CD14-positive monocyte (primary cell): ENCODE measurements around the gene KRTAP5-5. TPM values are rescaled to one million over a fixed set of nuclear protein-coding genes. Genes with fewer than 3 reads are reported as not detected.

Experiments
- DNase-seq, 3 donors: peaks; one replicate each; pipeline ENCODE4 v3.0.0-alpha.2; 2011 to 2022
- H2AFZ ChIP-seq: 2 replicates; pipeline ENCODE4 v1.6.0; 2012; ENCODE audit warnings: mild to moderate bottlenecking, low read depth, low read length, inconsistent platforms; ENCODE audit not compliant: insufficient read depth, poor library complexity, severe bottlenecking
- H3K27ac ChIP-seq, 2 donors: 1 replicate in 1 of 2; 2 replicates in 1 of 2; pipeline ENCODE4 v1.5.1; 2012 to 2013; ENCODE audit warnings: low read length in 2 of 2, control low read depth in 1 of 2, inconsistent platforms in 1 of 2, low read depth in 1 of 2, mild to moderate bottlenecking in 1 of 2
- H3K27me3 ChIP-seq, 2 donors: one replicate each; pipeline versions ENCODE4 v1.6.0 to v1.6.1; 2011 to 2013; ENCODE audit warnings: low read length in 2 of 2; ENCODE audit not compliant: control insufficient read depth in 2 of 2, insufficient read depth in 2 of 2
- H3K36me3 ChIP-seq, 2 donors: replicated peaks in 1 of 2; 1 replicate in 1 of 2; 2 replicates in 1 of 2; pipeline versions ENCODE4 v1.5.1 to v1.6.1; 2012 to 2013; ENCODE audit warnings: low read length in 2 of 2, control low read depth in 1 of 2, inconsistent platforms in 1 of 2, mild to moderate bottlenecking in 1 of 2; ENCODE audit not compliant: insufficient read depth in 2 of 2, control insufficient read depth in 1 of 2
- H3K4me1 ChIP-seq, 2 donors: 1 replicate in 1 of 2; 2 replicates in 1 of 2; pipeline versions ENCODE4 v1.5.1 to v1.6.1; 2012 to 2013; ENCODE audit warnings: low read length in 2 of 2, control low read depth in 1 of 2, inconsistent platforms in 1 of 2, mild to moderate bottlenecking in 1 of 2, moderate library complexity in 1 of 2; ENCODE audit not compliant: insufficient read depth in 2 of 2, control insufficient read depth in 1 of 2
- H3K4me2 ChIP-seq: replicated peaks from 2 replicates; pipeline ENCODE3; 2012; ENCODE audit warnings: low read length, moderate library complexity, mild to moderate bottlenecking; ENCODE audit not compliant: poor library complexity, severe bottlenecking; ENCODE audit errors: extremely low read depth
- H3K4me3 ChIP-seq, 3 experiments: fragments of 200-600 bp in 1 of 3; sonication (generic) in 1 of 3; replicated peaks in 1 of 3; 1 replicate in 2 of 3; 2 replicates in 1 of 3; pipeline ENCODE4 v1.5.1; 2011 to 2013; ENCODE audit warnings: low read length in 3 of 3, mild to moderate bottlenecking in 3 of 3, control low read depth in 2 of 3, low read depth in 2 of 3, inconsistent platforms in 1 of 3, moderate library complexity in 1 of 3
- H3K79me2 ChIP-seq: 2 replicates; pipeline ENCODE4 v1.6.0; 2012; ENCODE audit warnings: mild to moderate bottlenecking, control low read depth, inconsistent platforms, low read length, moderate library complexity; ENCODE audit not compliant: insufficient read depth
- H3K9ac ChIP-seq: 2 replicates; pipeline ENCODE4 v1.6.0; 2017; ENCODE audit warnings: low read length, mild to moderate bottlenecking; ENCODE audit not compliant: insufficient read depth, poor library complexity, severe bottlenecking
- H3K9me3 ChIP-seq, 2 donors: replicated peaks in 1 of 2; 1 replicate in 1 of 2; 2 replicates in 1 of 2; pipeline versions ENCODE4 v1.5.1 to v1.6.1; 2012 to 2013; ENCODE audit warnings: low read length in 2 of 2, control low read depth in 1 of 2; ENCODE audit not compliant: control insufficient read depth in 1 of 2, insufficient read depth in 1 of 2
- H4K20me1 ChIP-seq: 2 replicates; pipeline ENCODE4 v1.6.0; 2012; ENCODE audit warnings: mild to moderate bottlenecking, low read length, control low read depth, moderate library complexity; ENCODE audit not compliant: insufficient read depth
- H3K27ac Mint-ChIP-seq, 7 donors: one replicate each; pipeline ENCODE4 v1.8.0; 2020; ENCODE audit warnings: mild to moderate bottlenecking in 7 of 7, mixed read lengths in 7 of 7, moderate library complexity in 6 of 7, inconsistent platforms in 2 of 7
- H3K27me3 Mint-ChIP-seq, 3 donors: one replicate each; pipeline ENCODE4 v1.8.0; 2021 to 2022; ENCODE audit warnings: low read depth in 3 of 3, mild to moderate bottlenecking in 3 of 3, mixed read lengths in 3 of 3, moderate library complexity in 3 of 3, inconsistent platforms in 1 of 3
- H3K36me3 Mint-ChIP-seq, 2 donors: one replicate each; pipeline ENCODE4 v1.8.0; 2020; ENCODE audit warnings: mixed read lengths in 2 of 2, inconsistent platforms in 1 of 2, mild to moderate bottlenecking in 1 of 2
- H3K4me1 Mint-ChIP-seq: one replicate; pipeline ENCODE4 v1.8.0; 2020; ENCODE audit warnings: mild to moderate bottlenecking, mixed read lengths
- H3K4me3 Mint-ChIP-seq, 2 donors: one replicate each; pipeline ENCODE4 v1.8.0; 2020; ENCODE audit warnings: mild to moderate bottlenecking in 2 of 2, mixed read lengths in 2 of 2, moderate library complexity in 1 of 2
- H3K9me3 Mint-ChIP-seq, 7 donors: one replicate each; pipeline ENCODE4 v1.8.0; 2020 to 2022; ENCODE audit warnings: mixed read lengths in 7 of 7, mild to moderate bottlenecking in 6 of 7, moderate library complexity in 6 of 7, inconsistent platforms in 2 of 7
- CTCF ChIP-seq: fragments of 200-600 bp; IDR thresholded peaks from one replicate; pipeline ENCODE4 v1.8.0; 2022; ENCODE audit warnings: antibody characterized with exemption, mild to moderate bottlenecking
- WGBS: methylation state at CpG from one replicate; pipeline ENCODE4 v1.1.5; 2013; ENCODE audit warnings: missing lambda C conversion rate; ENCODE audit not compliant: insufficient coverage; 5-methylcytosine and 5-hydroxymethylcytosine counted together
- intact Hi-C, 2 donors: fragments of 100-400 bp; cut with micrococcal nuclease; formaldehyde crosslinking; loops; one replicate each; pipeline versions ENCODE4 v1.15.0 to v1.15.1; 2023
- polyA plus RNA-seq, 3 donors: library from polyadenylated mRNA; depleted of rRNA in 1 of 3; unstranded in 2 of 3; stranded (reverse) in 1 of 3; fragments of 300-500 nt in 2 of 3; fragments of >200 nt in 1 of 3; fragmentation: Illumina TruSeq in 2 of 3; gene quantifications; 1 replicate in 2 of 3; 2 replicates in 1 of 3; pipeline ENCODE4 v1.2.3, GENCODE V29; 2012 to 2021

KRTAP5-5 gene
- polyA plus RNA-seq, 3 donors = not detected

- WGBS = 84% methylated on average over 11 of the region's 11 CpGs
- no peaks in the 10 kb centered on the region for H3K9me3 ChIP-seq
- no peaks in the 10 kb centered on the region for H3K36me3 Mint-ChIP-seq
- no peaks in the 10 kb centered on the region for H3K36me3 ChIP-seq
- no peaks in the 10 kb centered on the region for H3K9me3 Mint-ChIP-seq
- H3K27me3 Mint-ChIP-seq = peaks cover 28 to 56% (median 35%) of the 10 kb centered on the region in 3 donors
- H3K9ac ChIP-seq = no peak overlapping the region
- H3K79me2 ChIP-seq = no peaks in the 10 kb centered on the region
- no peak overlapping the region for H3K27ac Mint-ChIP-seq
- H3K4me3 Mint-ChIP-seq = peak overlapping the region in 1 of 2 donors; percentile 4
- no peaks in the 10 kb centered on the region for H3K4me1 Mint-ChIP-seq
- no peaks in the 10 kb centered on the region for H3K4me1 ChIP-seq
- intact Hi-C loops = no loop called here
- H4K20me1 ChIP-seq = no peaks in the 10 kb centered on the region
- H2AFZ ChIP-seq = no peak overlapping the region
- no peak for DNase-seq
- H3K27me3 ChIP-seq = peaks cover 0 to 25% of the 10 kb centered on the region in 2 donors
- no peak for TF ChIP-seq CTCF
- no peak overlapping the region for H3K27ac ChIP-seq
- no peak overlapping the region for H3K4me2 ChIP-seq
- H3K4me3 ChIP-seq = no peak overlapping the region
Observed at GRCh38 chr11:1670905-1671371, 41.4 kb downstream of the KRTAP5-5 start.

- no peak overlapping the region for H3K9ac ChIP-seq
- H3K36me3 ChIP-seq = no peaks in the 10 kb centered on the region
- Mint-ChIP-seq H3K9me3 (no peaks in the 10 kb centered on the region), H3K27ac (peak overlapping the region in 1 of 7 donors; percentile 3), H3K36me3 (no peaks in the 10 kb centered on the region), H3K4me1 (no peaks in the 10 kb centered on the region), H3K27me3 (peaks cover 29 to 56% (median 35%) of the 10 kb centered on the region in 3 donors), H3K4me3 (no peak overlapping the region)
- no peaks in the 10 kb centered on the region for H3K9me3 ChIP-seq
- intact Hi-C loops = no loop called here
- peaks cover 0 to 25% of the 10 kb centered on the region in 2 donors for H3K27me3 ChIP-seq
- no peak for DNase-seq
- no peaks in the 10 kb centered on the region for H3K79me2 ChIP-seq
- no peaks in the 10 kb centered on the region for H3K4me1 ChIP-seq
- TF ChIP-seq CTCF = no peak
- H3K4me3 ChIP-seq = no peak overlapping the region
- no peak overlapping the region for H2AFZ ChIP-seq
- no peak overlapping the region for H3K27ac ChIP-seq
- H4K20me1 ChIP-seq = no peaks in the 10 kb centered on the region
- 69% methylated on average over 4 of the region's 11 CpGs for WGBS
- H3K4me2 ChIP-seq = no peak overlapping the region
Observed at GRCh38 chr11:1671658-1672057, 42.1 kb downstream of the KRTAP5-5 start.
